ENCODE data around the gene SCYGR1.

DNA sequence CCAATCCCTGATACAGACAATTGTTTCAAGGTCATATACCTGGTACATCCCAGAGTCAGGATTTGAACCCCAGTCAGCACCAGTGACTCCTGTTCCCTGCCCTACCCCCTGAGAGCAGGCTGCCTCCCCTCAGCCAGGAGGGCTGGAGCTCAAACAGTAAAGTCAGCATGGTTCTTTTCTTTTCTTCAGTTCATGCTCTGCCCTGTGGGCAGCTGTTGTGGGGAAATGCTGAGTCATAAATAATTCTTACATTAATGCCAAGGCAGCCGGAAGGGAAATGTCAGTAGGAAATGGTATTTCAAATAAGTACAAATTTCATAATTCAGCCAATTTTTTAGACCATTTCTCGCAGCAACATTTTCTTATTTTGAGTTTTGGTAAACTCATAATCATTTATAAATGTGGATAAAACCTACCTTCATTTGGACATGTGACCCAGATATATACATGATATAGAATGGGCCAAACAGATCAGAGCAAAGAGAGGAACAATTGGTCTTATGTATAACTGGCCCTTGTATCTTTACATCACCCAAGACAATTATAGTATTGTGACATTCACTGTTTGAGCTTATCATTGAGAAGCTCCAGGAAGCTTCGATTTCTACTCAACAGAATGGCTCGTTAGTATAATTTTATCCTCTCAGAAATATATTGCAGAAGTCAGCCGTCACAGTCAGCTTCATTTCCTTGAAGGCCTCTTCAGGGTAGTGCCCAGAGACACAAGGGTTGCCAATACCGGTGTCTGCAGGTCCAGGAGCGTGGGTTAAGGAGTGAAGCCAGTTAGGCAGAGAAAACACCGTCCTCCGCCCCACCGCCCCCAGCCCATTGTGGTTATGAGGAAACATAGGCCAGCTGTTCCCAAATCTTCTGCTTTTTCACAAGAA, 28.0 kb upstream of the SCYGR1 start:
- TF ChIP-seq, protein P1, sequence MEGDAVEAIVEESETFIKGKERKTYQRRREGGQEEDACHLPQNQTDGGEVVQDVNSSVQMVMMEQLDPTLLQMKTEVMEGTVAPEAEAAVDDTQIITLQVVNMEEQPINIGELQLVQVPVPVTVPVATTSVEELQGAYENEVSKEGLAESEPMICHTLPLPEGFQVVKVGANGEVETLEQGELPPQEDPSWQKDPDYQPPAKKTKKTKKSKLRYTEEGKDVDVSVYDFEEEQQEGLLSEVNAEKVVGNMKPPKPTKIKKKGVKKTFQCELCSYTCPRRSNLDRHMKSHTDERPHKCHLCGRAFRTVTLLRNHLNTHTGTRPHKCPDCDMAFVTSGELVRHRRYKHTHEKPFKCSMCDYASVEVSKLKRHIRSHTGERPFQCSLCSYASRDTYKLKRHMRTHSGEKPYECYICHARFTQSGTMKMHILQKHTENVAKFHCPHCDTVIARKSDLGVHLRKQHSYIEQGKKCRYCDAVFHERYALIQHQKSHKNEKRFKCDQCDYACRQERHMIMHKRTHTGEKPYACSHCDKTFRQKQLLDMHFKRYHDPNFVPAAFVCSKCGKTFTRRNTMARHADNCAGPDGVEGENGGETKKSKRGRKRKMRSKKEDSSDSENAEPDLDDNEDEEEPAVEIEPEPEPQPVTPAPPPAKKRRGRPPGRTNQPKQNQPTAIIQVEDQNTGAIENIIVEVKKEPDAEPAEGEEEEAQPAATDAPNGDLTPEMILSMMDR (conservative IDR thresholded peaks at IDR 0.05; ENCODE audit: low read length): no peak
- no peak for TF ChIP-seq EZH2phosphoT487 (IDR thresholded peaks at IDR 0.05; ENCODE audit: borderline replicate concordance)

Measured in Loucy (cell line).